HG03439 (cell line): ENCODE measurements around the gene SSTR4.

Experiments
- ATAC-seq: cut with Tn5 transposase; IDR thresholded peaks from one replicate; pipeline ENCODE4 v1.9.1; 2021; ENCODE audit warnings: mild to moderate bottlenecking, moderate library complexity; ENCODE audit not compliant: unreplicated experiment

The SSTR4 gene

DNA sequence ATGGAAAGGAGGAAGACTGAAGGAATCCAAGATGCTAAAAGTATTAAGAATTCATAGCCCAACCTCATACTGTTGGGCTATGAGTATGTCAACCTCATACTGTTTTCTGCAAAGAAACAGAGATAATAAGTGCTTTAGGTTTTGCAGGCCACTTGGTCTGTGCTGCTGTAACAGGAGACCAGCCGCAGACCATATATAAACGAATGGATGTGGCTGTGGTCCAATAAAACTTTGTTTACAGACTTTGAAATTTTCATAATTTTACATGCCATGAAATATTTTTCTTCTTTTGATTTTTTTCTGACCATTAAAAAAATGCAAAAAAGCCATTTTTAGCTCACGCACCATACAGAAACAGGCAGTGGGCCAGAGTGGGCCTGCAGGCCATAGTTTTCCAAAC lies 28.1 kb downstream of the SSTR4 start:
- ATAC-seq: no peak

GRCh38 chr20:23063581-23063980 lies 28.5 kb downstream of the SSTR4 start:
- no peak for ATAC-seq

DNA sequence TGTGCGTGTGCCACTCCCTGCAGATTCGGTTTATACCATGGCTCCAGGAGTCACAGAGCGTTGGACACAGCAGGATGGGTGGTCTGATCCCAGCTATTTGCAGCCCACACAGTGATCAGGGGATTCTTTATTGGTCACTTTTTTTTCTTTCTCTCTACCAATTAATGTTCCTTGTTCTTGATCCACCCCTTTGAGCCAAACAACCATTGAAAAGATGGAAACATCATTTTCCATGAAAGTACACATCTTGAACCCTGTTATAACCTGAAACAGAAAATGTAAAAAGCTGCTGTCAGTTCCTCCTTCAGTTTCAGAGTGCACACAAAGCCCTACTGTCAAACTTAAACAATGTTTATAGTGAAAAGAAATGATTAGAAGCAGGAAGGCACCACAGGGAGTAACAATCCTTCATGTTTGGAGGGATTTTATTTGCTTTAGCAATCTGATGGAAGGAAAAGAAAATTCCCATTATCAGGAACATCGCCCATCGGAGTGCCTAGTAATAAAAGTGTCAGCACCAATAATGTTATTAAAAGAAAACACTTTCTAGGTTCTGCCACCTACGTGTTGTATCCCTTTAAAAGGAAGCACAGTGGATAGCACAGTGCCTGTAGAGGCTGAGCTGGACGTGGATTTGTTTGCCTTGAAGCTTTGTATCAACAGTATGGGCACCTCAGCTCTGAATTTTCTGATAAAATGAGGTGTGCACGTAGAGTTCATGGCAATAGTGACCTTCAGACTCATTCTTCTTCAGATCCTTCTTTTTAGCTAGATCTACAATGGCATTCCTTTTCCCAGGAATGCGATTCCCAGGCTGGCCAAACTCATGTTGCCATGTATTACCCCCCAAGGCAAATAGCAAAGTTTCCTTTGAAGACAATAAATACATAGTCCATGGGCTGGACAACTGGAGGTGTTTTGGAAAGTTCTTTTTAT lies 30.4 kb downstream of the SSTR4 start:
- no peak for ATAC-seq

DNA sequence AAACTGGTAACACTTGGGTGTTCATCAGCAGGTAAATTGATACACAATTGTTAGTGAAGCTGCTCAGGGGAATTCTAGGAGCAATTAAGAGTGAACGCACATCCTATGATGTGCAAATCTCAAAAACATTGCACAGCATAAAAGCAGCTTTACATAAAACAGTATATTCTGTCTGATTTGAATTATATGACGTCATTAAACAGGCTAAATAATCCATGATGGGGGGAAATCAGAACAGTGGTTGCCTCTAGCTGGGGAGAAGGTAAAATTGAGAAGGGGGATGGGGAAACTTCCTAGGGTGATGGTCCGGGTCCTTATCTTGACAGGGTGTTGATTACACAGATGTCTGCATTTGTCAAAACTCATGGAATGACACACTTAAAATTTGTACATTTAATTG lies 31.7 kb downstream of the SSTR4 start:
- ATAC-seq: no peak

DNA sequence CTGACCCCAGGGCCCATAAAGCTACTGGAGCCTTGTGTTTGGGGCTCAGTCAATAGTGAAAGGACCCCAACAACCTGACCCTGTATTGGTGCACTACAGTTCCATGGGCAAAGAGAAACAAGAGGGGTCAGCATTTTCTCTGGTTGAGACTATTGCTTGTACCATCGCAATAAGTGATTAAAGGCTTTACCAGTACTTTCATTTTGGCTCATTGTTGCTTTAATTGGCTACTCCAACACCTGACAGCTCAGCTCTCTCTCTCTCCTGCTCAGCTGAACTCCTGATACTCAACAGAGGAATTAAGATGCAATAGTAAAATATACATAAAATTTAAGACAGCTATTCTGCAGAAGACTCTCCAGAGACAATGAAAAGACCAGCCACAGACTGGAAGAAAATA lies 33.2 kb downstream of the SSTR4 start:
- ATAC-seq: no peak

DNA sequence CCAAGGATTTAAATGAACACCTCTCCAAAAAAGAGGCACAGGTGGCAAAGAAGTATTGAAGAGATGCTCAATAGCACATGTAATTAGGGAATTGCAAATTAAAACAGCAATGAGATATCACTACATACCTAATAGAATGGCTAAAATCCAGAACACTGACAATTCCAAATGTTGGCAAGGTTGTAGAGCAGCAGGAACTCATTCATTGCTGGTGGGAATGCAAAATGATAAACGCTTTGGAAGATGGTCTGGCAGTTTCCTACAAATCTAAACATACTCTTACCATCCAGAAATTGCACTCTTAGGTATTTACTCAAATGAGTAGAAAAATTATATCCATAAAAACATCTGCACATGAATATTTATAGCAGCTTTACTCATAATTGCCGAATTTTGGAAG lies 34.0 kb downstream of the SSTR4 start:
- no peak for ATAC-seq

DNA sequence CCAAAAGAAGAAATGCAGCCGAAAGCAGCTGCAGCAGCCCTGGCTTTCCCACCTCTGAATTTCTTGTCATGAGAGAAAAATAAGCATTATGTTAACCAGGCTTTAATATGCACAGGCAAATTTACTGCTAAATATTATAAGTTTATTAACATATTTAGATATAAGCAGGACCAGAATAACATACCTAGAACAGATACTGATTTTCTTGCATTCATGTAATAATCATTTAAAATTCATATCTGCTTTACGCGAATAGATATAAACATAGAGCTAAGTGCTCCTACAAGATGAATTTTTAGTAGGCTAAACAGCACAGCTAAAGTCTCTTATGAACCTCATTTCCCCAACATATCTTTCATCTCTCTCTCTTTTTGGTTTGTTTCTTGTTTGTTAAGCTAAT lies 36.3 kb downstream of the SSTR4 start:
- ATAC-seq: no peak

DNA sequence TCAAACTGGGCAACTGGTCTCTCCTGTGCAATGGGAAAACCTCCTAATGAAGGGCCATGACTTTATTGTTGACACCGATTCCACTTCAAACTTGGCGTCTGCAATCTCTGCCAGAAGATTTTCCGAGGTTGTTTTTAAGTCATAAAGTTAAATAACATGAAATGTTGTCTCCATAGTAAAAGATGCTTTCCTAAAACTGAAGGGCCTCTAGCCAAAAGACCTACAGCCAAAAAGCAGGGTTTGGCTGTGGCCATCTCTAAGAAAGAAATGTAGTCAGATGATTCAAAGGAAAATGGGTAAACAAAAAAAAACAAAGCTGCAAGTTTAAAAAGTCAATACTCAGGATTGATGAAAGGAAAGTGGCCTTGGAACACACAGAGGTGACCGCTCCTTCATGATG lies 36.9 kb downstream of the SSTR4 start:
- no peak for ATAC-seq

GRCh38 chr20:23072892-23073586 lies 37.9 kb downstream of the SSTR4 start:
- ATAC-seq: no peak

GRCh38 chr20:23074052-23074451 lies 38.9 kb downstream of the SSTR4 start:
- no peak for ATAC-seq

- ATAC-seq: no peak
These were observed 42.2 kb downstream of the SSTR4 start for GRCh38 chr20:23077277-23077676.

DNA sequence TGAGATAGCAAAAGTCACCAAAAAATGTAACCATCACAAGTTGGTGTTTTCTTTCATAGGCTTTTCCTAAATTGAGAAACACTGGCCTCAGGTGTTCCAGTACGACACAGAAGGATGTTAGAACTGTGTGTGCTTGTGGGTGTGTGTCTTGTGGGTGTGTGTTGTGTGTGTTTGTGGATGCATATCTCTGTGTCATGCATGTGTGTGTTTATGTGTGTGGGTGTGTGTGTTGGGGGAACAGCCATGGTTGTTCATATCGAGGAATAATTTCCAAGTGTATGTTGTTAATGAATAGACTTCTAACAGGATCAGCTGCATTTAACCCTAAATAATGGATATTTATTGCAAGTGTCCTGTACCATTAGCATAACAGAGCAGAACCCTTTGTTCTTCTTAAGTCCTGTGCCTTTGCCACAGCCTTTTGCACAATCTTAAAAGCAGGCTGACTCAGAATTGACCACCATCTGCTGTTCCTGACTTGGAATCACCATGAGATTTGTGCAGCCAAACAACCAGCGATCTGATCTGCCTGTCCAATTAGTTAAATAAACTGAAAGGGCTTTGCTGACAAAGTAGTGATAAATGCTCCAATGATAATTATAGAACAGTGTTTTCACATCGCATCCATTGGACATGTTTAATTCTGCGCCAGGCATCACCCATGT lies 43.4 kb downstream of the SSTR4 start:
- no peak for ATAC-seq

GRCh38 chr20:23079016-23079351 lies 43.9 kb downstream of the SSTR4 start:
- no peak for ATAC-seq

DNA sequence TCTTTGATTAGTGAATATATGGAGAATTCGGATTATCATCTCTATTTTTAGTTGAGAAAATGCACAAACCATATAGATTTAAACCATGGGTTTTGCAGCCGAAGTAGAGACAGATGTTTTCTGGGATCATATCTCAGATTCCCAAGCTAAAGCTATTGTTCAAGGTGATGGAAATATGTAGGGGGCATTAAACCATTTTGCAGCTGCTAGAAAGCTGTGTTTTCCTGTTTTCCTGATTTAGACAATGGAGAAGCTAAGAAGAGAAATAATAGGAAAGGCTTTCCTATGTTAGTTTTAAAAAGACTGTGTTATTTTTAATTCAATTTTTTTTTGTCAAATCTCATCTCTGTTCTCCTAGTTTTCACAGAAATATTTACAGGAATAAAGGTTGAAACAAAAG lies 44.8 kb downstream of the SSTR4 start:
- no peak for ATAC-seq

DNA sequence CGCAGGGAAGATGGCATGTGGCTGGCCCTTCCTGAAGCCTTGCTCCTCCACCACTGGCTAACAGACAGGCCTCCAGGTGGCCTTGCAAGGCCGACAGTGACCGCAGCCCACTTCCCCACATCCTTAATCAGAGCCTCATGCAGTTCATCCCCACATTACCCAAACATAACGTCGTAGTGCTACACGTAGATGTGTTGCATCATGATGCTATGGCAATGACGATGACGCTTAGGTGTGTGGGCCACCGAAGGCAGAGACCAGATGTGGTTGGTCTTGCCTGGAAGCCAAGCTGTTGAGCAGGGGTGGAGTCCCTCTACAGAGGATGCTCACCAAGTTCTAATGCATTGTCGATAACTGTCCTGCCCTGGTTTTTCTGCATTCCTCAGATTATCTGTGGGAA lies 45.4 kb downstream of the SSTR4 start:
- no peak for ATAC-seq

- no peak for ATAC-seq
These were observed 46.2 kb downstream of the SSTR4 start for GRCh38 chr20:23081263-23081819.

DNA sequence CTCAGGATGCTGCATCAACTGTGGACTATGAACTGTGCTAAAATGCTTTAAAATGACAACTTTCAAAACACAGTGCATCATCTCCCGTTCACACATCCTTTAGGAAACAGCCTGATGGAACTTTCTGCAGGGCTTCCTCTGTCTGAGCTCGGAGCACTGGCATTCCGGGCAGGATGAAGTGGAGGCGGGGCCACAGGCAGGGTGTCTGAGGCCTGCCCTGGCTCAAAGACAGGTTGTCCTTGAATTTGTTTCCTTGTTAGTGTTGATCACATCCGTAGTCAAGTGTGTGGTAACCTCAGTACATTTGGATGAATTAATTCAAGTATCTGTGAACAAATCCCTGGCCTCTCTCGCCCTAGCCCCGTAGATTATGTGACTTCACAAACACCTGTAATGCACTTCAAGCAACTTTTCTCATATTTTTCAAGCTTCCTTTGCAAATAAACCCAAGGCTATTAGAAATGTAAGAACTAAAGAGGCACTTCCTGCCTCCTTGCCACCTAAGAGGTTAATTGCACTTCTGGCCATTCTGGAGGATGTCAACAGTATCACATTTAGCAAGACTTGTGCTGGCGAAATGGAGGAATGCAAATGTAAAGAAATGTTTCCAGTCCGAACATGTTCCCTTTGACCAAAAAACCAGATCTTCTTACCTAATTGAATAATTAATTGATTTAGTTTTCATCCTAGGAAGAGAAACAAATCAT lies 47.9 kb downstream of the SSTR4 start:
- no peak for ATAC-seq

DNA sequence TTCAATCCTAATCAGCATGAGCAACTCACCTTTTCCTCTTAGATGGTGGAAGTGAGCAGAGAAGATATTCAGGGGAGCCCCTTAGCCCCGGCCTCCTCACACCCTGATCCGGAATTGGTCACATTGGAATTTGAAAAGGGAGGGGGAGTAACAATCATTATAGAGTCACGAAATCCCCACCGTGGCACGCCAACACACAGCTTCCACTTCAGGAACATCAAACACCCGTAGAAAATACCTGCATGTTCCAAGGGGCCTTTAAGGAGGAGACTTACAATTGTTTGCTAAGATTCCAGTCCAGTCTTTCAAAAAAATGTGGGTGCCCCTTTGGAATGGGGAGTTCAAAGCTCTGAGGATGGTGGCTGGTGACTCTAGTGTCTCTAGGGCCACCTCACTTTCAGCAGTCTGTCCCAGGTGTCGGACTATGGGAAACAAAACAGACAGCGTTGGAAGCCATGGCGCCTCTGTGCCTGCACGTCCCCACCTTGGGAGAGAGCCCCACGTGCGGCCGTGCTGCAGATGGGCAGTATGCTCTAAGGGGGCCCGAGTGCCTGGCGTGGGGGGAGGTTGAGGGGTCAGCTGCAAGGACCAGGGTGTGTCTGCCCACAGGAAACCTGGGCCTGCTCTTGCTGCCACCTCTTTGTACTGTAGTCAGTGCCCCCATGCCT lies 48.6 kb downstream of the SSTR4 start:
- no peak for ATAC-seq

GRCh38 chr20:23084282-23084844 lies 49.3 kb downstream of the SSTR4 start:
- no peak for ATAC-seq

GRCh38 chr20:23084845-23085365 lies 49.8 kb downstream of the SSTR4 start:
- no peak for ATAC-seq
